HepG2 (cell line): Measurements from ENCODE around the gene GDE1. TPM values are rescaled to one million over a fixed set of nuclear protein-coding genes. Genes with fewer than 3 reads are reported as not detected.

Experiments
- DBP ChIP-seq: sonication (generic); formaldehyde crosslinking; IDR thresholded peaks from 2 replicates; pipeline ENCODE4 v1.4.0; 2020; ENCODE audit warnings: missing genetic modification reagents; ENCODE audit errors: not compliant biosample characterization
- E2F1 ChIP-seq: sonication (generic); formaldehyde crosslinking; IDR thresholded peaks from 2 replicates; pipeline ENCODE4 v1.5.0; 2020; ENCODE audit warnings: missing genetic modification reagents
- HDAC2 ChIP-seq: sonication (generic); formaldehyde crosslinking; IDR thresholded peaks from 2 replicates; pipeline ENCODE4 v1.4.0; 2020; ENCODE audit warnings: missing genetic modification reagents
- HOXA5 ChIP-seq: sonication (generic); formaldehyde crosslinking; IDR thresholded peaks from 2 replicates; pipeline ENCODE4 v1.4.0; 2020; ENCODE audit warnings: missing genetic modification reagents
- MAZ ChIP-seq, 2 experiments: sonication (generic) in 1 of 2; formaldehyde crosslinking in 1 of 2; IDR thresholded peaks; 2 replicates each; pipeline versions ENCODE4 v1.5.0 to v1.6.1; 2012 to 2020; ENCODE audit warnings: low read depth in 2 of 2, mild to moderate bottlenecking in 2 of 2, borderline replicate concordance in 1 of 2, improper control_type of control experiment in 1 of 2, low read length in 1 of 2, missing genetic modification reagents in 1 of 2, moderate library complexity in 1 of 2
- RNF2 ChIP-seq: fragments of 450-650 bp; conservative IDR thresholded peaks from 2 replicates; pipeline ENCODE4 v1.6.1; 2016; ENCODE audit warnings: low read depth
- TOPORS ChIP-seq: sonication (generic); formaldehyde crosslinking; IDR thresholded peaks from 2 replicates; pipeline ENCODE4 v1.8.0; 2023; ENCODE audit warnings: mild to moderate bottlenecking, missing genetic modification reagents
- TRIM22 ChIP-seq: fragments of 450-650 bp; IDR thresholded peaks from 2 replicates; pipeline ENCODE4 v1.6.1; 2017
- ZBTB7A ChIP-seq: sonication (generic); formaldehyde crosslinking; IDR thresholded peaks from 2 replicates; pipeline ENCODE4 v1.8.0; 2022; ENCODE audit warnings: mild to moderate bottlenecking, missing genetic modification reagents
- ZFP37 ChIP-seq: sonication (generic); formaldehyde crosslinking; IDR thresholded peaks from 2 replicates; pipeline ENCODE4 v1.4.0; 2020; ENCODE audit warnings: missing genetic modification reagents, borderline replicate concordance
- ZFP62 ChIP-seq: sonication (generic); formaldehyde crosslinking; IDR thresholded peaks from 2 replicates; pipeline ENCODE4 v1.4.0; 2020; ENCODE audit warnings: missing genetic modification reagents
- ZMAT5 ChIP-seq: sonication (generic); formaldehyde crosslinking; IDR thresholded peaks from 2 replicates; pipeline ENCODE4 v1.5.0; 2020; ENCODE audit warnings: mild to moderate bottlenecking, low read depth, missing genetic modification reagents, borderline replicate concordance
- ZNF33A ChIP-seq: sonication (generic); formaldehyde crosslinking; IDR thresholded peaks from 2 replicates; pipeline ENCODE4 v1.5.1; 2020; ENCODE audit warnings: missing genetic modification reagents, mild to moderate bottlenecking, moderate library complexity, borderline replicate concordance
- ZNF44 ChIP-seq: sonication (generic); formaldehyde crosslinking; IDR thresholded peaks from 2 replicates; pipeline ENCODE4 v1.5.1; 2020; ENCODE audit warnings: mild to moderate bottlenecking, missing genetic modification reagents
- ZNF451 ChIP-seq: sonication (generic); formaldehyde crosslinking; IDR thresholded peaks from 2 replicates; pipeline ENCODE4 v1.5.0; 2020; ENCODE audit warnings: mild to moderate bottlenecking, missing genetic modification reagents
- ZNF678 ChIP-seq: sonication (generic); formaldehyde crosslinking; IDR thresholded peaks from 2 replicates; pipeline ENCODE4 v1.4.0; 2020; ENCODE audit warnings: mild to moderate bottlenecking, missing genetic modification reagents
- polyA plus RNA-seq, 8 experiments: library from polyadenylated mRNA; depleted of rRNA in 3 of 8; stranded (reverse) in 7 of 8; unstranded in 1 of 8; fragments of >200 nt; fragmentation: Illumina TruSeq in 4 of 8; extraction: Trizol in 4 of 8; gene quantifications; 2 replicates each; pipeline versions ENCODE4 v1.2.1 to v1.2.3, GENCODE V29; 2011 to 2016; ENCODE audit warnings: low read depth in 4 of 8, missing spikeins in 1 of 8, mixed read lengths in 1 of 8; ENCODE audit not compliant: insufficient read depth in 1 of 8
- total RNA-seq, 5 experiments: library from RNA; depleted of rRNA; stranded (reverse); fragments of >200 nt; fragmentation: Illumina TruSeq; extraction: Trizol; gene quantifications; 2 replicates each; pipeline ENCODE4 v1.2.3, GENCODE V29; 2016; ENCODE audit warnings: low read depth in 1 of 5
- TF ChIP-seq, protein P1 (sequence below): sonication (generic); formaldehyde crosslinking; IDR thresholded peaks from 2 replicates; pipeline ENCODE4 v1.5.1; 2020; ENCODE audit warnings: missing genetic modification reagents, mild to moderate bottlenecking, borderline replicate concordance
- TF ChIP-seq, protein P2 (sequence below): IDR thresholded peaks from 2 replicates; pipeline ENCODE4 v1.4.0; 2020; ENCODE audit warnings: mild to moderate bottlenecking, missing genetic modification reagents

GDE1 gene
- total and polyA plus RNA-seq, 2 of the 13 experiments (the other 11 are each of a cell fraction or from before 2014, with no cell fraction given), result 35.9 to 59.0 TPM

GRCh38 chr16:19521471-19522396 is at the start of gene GDE1 (continued):
- TF ChIP-seq, protein P1, sequence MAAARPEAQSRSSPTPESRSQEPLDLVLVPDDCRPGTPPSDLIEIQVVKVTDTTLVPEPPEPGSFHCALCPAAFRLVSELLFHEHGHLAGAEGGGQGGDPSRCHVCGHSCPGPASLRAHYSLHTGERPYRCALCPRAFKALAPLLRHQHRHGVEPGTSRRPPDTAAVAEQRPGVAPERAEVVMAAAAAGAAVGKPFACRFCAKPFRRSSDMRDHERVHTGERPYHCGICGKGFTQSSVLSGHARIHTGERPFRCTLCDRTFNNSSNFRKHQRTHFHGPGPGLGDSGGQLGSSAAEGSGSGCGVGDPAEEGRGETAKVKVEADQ (CRISPR knock-in tag), result no peak; the same call in 1 of the 2 replicates
- TF ChIP-seq ZMAT5 (CRISPR knock-in tag), result no peak
- TF ChIP-seq HDAC2, result peak; percentile 52
- peak; percentile 77; the same call in 1 of the 2 replicates for TF ChIP-seq RNF2
- no peak for TF ChIP-seq TOPORS (CRISPR knock-in tag)
- TF ChIP-seq ZFP37 (CRISPR knock-in tag), result 0 out of 2 replicates have a peak, but pooled peaks have one; percentile 72
- TF ChIP-seq ZFP62, result no peak
- no peak for TF ChIP-seq TRIM22
- peak; percentile 77; the same call in 1 of the 2 replicates for TF ChIP-seq MAZ (IDR thresholded peaks at IDR 0.05; ENCODE audit: borderline replicate concordance, low read depth, low read length)
- TF ChIP-seq MAZ (CRISPR knock-in tag; IDR thresholded peaks at IDR 0.05; ENCODE audit: low read depth), result peak; percentile 25; the same call in 1 of the 2 replicates
- TF ChIP-seq, protein P2, sequence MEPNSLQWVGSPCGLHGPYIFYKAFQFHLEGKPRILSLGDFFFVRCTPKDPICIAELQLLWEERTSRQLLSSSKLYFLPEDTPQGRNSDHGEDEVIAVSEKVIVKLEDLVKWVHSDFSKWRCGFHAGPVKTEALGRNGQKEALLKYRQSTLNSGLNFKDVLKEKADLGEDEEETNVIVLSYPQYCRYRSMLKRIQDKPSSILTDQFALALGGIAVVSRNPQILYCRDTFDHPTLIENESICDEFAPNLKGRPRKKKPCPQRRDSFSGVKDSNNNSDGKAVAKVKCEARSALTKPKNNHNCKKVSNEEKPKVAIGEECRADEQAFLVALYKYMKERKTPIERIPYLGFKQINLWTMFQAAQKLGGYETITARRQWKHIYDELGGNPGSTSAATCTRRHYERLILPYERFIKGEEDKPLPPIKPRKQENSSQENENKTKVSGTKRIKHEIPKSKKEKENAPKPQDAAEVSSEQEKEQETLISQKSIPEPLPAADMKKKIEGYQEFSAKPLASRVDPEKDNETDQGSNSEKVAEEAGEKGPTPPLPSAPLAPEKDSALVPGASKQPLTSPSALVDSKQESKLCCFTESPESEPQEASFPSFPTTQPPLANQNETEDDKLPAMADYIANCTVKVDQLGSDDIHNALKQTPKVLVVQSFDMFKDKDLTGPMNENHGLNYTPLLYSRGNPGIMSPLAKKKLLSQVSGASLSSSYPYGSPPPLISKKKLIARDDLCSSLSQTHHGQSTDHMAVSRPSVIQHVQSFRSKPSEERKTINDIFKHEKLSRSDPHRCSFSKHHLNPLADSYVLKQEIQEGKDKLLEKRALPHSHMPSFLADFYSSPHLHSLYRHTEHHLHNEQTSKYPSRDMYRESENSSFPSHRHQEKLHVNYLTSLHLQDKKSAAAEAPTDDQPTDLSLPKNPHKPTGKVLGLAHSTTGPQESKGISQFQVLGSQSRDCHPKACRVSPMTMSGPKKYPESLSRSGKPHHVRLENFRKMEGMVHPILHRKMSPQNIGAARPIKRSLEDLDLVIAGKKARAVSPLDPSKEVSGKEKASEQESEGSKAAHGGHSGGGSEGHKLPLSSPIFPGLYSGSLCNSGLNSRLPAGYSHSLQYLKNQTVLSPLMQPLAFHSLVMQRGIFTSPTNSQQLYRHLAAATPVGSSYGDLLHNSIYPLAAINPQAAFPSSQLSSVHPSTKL (CRISPR knock-in tag), result peak; percentile 45; the same call in 1 of the 2 replicates
- no peak for TF ChIP-seq DBP (CRISPR knock-in tag)
- no peak; the same call in 1 of the 2 replicates for TF ChIP-seq ZNF451 (CRISPR knock-in tag)
- TF ChIP-seq ZNF33A, result peak; percentile 94; the same call in 1 of the 2 replicates
- peak; percentile 66; the same call in 1 of the 2 replicates for TF ChIP-seq ZNF44 (CRISPR knock-in tag)
- TF ChIP-seq ZBTB7A, result peak; percentile 89
- peak; percentile 58 for TF ChIP-seq HOXA5 (CRISPR knock-in tag)
- TF ChIP-seq ZNF678 (CRISPR knock-in tag), result peak; percentile 85
- TF ChIP-seq E2F1 (CRISPR knock-in tag), result peak; percentile 30; the same call in 1 of the 2 replicates
